Superior temporal gyrus (tissue), 1 donor: ENCODE results near the gene TUBGCP3.

Source experiments
- DNase-seq: peaks from one replicate; pipeline ENCODE4 v3.0.0-alpha.2; 2016; ENCODE audit errors: extremely low spot score

The TUBGCP3 gene

DNA sequence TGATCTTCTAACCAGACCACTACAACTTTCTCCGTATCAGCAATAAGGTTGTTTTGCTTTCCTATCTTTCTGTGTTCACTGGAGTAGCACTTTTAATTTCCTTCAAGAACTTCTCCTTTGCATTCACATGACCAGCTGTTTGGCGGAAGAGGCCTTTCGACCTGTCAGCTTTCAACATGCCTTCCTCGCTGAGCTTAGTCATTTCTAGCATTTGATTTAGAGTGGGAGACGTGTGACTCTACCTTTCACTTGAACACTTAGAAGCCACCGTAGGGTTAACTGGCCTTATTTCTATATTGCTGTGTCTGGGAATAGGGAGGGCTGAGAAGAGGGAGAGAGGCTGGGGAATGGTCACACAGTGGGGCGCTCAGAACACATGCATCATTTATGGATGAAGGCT lies 104.7 kb downstream of the TUBGCP3 start:
- no peak for DNase-seq

- no peak for DNase-seq
These were observed 106.5 kb downstream of the TUBGCP3 start for GRCh38 chr13:112481458-112481857.

- no peak for DNase-seq
These were observed 108.6 kb downstream of the TUBGCP3 start for GRCh38 chr13:112479389-112479788.

GRCh38 chr13:112477070-112477619 lies 110.8 kb downstream of the TUBGCP3 start:
- no peak for DNase-seq

DNA sequence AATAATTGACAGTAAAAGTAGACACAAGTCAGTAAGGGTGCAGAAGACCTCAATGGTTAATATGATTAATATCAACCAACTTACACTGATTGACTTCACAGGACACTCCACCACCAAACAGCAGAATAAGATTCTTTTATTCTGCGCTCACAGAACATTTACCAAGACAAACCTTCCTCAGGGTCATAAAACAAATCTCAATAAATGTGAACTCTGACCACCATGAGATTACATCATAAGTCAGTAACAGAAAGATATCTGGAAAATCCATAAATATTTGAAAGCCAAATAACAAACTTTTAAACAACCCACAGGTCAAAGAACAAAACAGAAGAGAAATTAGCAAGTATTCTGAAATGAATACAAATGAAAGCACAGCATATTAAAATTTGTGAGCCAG lies 112.1 kb downstream of the TUBGCP3 start:
- no peak for DNase-seq

DNA sequence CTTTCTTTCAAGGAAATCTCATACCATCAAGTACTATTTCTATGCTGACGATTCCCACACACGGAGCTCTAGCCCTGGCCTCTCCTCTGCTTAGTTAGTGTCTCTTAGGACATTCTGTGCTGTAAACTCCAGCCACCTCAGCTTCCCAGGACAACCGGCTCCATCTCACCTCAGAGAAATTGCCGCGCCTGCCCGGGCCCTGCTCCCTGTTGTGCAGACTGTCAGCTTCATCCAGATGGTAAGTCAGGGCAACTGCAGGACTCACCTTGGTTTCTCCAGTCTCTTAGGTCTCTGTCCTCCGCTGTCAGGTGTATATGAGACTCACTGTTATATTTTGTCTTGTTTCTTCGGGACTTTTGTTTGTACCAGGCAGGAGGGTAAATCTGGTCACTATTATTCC lies 113.1 kb downstream of the TUBGCP3 start:
- DNase-seq = no peak

DNA sequence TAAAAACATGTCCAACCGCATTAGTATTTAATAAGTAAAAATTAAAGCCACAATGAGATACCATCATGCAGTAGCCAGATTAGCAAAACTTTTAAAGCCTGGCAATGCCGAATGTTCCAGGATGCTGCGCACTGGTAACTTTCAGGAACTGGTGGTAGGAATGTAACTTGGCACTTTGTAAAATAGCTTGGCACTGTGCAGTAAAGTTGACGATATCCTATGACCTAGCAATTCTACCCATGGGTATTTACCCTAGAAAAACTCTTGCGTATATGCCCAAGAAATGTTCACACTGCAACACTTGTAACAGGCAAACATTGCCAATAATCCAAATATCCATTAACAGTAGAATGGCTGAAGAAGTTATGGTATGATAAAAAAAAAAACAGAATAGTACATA lies 114.1 kb downstream of the TUBGCP3 start:
- no peak for DNase-seq

GRCh38 chr13:112469071-112469745 lies 118.7 kb downstream of the TUBGCP3 start:
- no peak for DNase-seq

GRCh38 chr13:112468069-112468468 lies 119.9 kb downstream of the TUBGCP3 start:
- DNase-seq = no peak

DNA sequence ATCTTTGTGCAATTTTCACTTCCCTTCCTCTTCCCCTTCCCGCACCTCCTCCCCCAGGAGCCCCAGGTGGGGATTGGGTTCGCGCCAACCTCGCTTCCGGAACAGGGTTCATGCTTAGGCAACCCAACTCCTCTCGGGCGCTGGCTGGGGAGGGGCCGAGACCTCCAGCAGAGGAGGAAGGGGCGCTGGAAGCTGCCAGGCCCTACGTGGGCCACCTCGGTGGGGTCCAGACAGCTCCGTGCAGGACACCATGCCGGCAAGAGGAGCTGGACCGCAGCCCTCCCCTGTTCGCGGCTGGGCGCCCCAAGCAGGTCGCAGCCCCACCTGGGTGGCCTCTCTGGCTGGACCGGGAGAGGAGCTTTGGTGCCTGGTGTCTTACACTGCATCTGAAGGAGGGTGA lies 120.7 kb downstream of the TUBGCP3 start:
- DNase-seq = no peak

DNA sequence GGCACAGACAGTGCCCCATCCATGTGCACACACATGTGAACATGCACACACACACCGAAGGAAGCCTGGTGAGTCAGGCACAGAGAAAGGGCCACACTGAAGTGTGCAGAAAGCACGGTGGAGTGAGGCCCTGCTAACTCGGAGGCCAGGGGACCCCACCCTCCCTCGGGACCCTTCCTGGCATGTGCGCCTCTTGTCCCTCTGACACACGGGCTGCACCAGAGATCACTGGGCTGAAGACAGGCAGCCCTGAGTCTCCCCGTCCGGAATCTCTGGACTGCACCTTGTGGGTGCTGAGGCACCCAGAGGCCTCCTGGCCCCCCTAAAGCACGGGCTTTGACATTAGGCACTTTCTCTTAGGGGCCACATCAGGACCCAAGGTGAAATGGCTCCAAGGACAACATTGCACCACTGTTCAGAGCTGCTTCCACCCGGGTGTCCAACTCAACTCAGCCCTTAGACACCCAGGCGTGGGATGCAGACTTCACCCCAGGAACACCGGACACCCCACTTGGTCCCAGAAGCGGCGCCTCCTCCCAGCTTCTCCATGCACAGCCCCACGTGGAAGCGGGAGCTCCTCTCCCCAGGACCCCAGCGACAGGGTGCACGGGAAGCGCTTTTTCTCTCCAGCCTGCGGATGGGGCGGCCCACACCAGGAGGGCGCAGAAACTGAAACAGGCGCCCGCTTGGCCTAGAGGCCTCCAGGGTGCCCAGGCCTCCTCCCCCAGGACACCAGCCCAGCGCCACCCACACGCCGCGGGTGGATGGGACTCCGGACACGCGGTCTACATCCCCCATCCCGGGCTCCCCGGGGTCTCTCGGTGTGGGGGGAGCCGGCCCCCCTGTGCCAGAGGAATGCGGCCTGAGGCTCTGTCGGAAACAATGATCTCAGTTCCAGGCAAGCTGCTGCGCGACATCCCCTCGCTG lies 121.6 kb downstream of the TUBGCP3 start:
- DNase-seq = no peak

DNA sequence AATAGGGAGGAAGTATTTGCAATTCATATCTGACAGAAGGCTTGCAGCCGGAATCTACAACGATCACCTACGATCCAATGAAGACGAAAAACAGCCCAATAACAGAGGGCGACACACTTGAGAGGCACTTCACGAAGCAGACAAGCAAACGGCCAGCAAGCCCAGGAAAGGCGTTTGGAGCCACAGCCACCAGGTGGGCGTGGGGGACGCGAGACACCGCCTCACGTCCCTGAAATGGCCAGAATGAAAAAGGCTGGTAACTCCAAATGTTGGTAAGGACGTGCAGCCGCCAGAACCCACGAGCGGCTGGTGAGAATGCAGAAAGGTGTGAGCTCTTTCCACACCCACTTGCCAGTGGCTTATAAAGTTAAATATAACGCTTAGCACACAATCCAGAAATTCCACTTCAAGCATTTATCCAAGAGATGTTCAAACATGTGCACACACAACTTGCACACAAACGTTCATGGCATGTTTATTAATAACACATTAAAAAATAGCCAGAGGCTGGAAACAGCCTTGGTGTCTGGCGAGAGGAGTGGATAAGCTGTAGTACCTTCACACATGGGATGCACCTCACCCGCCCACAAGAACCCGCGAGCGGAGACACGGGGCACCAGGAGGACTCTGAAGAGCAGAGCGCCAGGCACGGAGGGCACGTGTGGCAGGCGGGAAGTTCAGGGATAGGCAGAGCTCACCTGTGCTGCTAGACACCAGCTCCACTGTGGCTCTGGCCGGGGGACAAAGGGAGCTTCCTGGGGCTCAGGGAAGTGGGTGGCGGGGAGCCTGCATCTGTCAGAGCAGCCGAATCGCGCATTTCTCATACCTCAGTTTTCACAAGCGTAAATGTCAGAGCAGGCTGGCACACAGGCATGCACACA lies 122.5 kb downstream of the TUBGCP3 start:
- no peak for DNase-seq

DNA sequence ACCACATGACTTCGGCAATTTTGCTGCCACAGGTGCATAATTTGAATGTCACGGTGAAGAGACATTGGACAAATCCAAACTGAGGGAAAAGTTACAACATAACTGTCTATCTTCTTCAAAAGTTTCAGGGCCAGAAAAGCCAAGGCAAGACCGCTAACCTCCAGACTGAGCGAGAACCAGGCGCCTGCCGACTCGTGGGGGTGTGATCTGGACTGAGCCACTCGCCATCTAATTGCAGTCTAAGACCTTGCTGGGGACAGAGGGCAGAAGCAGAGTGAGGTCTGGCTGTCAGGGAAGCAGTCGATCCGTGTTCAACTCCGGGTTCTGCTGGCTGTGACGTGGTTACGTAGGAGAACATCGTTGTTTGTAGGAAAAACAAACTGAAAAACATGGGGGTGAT lies 123.2 kb downstream of the TUBGCP3 start:
- no peak for DNase-seq

DNA sequence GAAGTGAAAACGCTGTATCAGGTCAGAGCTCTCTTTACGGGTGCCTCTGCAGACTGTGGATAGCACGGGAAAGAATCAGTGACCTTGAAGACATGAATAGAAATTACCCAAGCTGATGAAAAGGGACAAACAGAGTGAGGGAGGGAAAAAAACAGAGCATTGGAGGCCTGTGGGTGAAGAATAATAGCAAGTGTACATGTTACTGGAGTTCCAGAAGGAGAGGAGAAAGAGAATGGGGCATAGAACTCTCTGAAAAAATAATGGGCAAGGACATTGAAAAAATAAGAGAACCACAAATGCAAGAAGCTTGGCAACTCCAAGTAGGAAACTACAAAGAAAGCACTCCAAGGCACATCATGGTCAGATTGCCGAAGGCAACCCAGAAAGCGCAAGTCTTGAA lies 125.5 kb downstream of the TUBGCP3 start:
- DNase-seq = no peak

DNA sequence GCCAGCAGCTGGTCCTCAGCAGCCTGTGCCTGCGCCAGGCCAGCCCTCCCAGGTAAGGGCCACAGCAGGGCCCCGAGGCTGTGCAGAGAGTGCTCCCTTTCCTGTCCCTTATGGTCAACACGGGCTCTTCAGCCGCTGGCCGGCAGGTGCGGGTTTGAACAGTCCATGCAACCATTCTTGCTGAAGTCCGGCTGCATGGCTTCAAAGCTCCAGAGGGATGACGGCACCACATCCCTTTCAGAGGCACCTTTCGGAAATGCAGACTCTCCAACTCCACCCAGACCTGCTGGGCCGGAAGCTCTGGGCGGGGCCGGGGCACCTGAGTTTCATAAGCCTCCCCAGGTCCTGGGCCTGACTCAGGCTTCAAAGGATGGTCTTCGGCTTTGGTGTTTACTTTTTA lies 130.5 kb downstream of the TUBGCP3 start:
- DNase-seq = no peak

DNA sequence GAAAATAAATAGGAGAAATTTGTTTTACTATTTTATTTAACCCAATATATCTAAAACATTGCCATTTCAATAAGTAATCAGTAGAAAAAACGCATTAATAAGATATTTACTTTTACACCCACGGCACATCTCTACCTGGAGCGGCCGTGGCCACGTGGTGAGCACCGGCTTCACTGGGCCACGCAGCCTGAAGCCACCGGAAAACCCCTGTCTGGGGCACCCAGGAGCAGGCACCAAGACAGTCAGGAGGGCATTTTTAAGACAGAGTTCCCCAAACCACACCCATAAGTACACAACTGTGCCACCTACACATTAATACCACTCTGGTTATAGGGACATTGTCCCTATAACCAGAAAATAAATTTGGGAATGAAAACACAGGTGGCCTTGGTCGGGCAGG lies 130.9 kb downstream of the TUBGCP3 start:
- no peak for DNase-seq

DNA sequence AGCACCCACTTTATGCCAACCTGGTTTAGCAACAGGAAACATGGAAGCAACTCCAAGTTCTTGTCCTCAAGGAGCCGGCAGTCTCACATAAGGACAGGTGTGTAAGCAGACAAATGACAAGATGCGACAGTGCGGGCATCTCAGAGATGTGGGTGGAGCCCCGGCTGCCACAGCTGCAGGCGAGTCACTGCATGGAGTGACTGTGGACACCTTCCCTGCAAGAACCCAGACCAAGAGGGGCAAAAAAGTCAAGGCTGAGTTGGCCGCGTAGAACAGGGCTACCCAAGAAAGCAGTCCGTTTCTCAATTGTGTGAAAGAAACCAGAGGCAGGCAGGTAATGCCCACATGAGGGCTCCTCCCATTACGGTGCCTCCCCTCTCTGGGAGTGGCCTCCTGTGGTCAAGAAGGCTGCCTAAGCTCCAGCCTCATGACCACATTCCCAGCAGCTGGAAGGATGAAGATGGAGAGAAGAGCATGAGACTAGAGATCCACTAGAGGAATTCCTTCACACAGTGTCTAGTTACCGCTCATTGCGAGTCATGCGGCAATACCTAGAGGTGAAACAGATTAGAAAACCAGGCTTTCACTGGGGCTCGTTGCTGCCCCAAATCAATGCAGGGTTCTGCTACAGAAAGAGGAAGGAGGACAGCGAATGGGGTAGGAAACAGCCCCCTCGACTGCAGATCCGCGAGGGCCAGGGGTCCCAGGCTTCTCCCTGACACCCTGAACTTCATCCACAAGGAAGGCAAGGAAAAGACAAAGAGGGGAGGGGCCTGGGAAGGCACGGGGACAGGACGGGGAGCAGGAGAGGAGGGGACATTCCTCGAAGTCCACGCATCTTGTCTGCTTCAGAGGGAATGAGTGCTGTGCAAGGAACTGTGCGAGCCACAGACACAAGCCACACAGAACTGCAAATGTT lies 131.6 kb downstream of the TUBGCP3 start:
- no peak for DNase-seq

DNA sequence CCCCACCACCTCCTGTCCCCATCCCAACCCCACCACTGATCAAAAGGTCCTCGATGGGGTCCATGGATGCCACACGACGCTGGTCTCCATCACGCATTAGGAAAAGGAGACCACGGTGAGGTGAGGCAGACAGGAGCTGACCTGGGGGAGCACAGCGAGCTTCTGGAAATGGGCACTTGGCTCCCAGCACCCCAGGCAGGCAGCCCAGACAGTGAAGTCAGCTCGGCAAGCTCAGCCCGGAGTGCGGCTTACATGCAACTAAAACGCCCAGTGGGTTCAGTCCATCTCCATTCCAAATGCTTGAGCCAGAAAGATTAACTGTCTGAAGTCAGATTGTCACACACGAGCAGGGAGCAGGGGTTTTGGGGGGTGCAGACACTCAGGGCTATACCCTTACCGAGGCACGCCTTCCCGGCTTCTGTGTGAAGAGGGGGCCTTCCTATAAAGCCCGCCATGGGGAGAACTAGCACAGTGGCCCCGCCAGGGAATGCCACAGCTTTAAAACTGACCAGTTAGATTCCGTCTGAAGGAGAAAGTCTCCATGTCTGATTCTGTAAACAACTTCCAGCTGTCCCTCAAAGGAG lies 132.4 kb downstream of the TUBGCP3 start:
- DNase-seq = no peak

GRCh38 chr13:112454648-112455334 lies 133.2 kb downstream of the TUBGCP3 start:
- no peak for DNase-seq
